K562 (cell line): ENCODE measurements around the gene AKAIN1. TPM values are rescaled to one million over a fixed set of nuclear protein-coding genes. Genes with fewer than 3 reads are reported as not detected.

Source experiments
- ATAC-seq: fragments of 200-7000 bp; cut with Tn5 transposase; 3 replicates; pipeline ENCODE4 v1.9.1; 2020; ENCODE audit warnings: moderate library complexity
- BruUV-seq: library from RNA; stranded (reverse); fragments of 400-500 nt; replicated peaks from 2 replicates; lab custom pipeline; 2021; lab: Mats Ljungman, UMichigan
- CTCF ChIA-PET: fragments of 300-600 bp; formaldehyde crosslinking; extraction: SDS; loops from one replicate; lab custom pipeline; 2021; ENCODE audit warnings: low intra/inter-chr PET ratio; lab: Yijun Ruan, JAX
- POLR2A ChIA-PET: fragments of 300-600, 350-650 bp; sonication (Branson Sonifier 250); formaldehyde crosslinking; extraction: SDS; loops from one replicate; lab custom pipeline; 2021; ENCODE audit warnings: antibody characterized with exemption, inconsistent platforms; lab: Yijun Ruan, JAX
- DNase-seq, 4 experiments: peaks; one replicate each; pipeline versions ENCODE4 v3.0.0 to v3.0.0-alpha.2; 2011 to 2018; ENCODE audit warnings: low spot score in 3 of 4, mixed read lengths in 3 of 4; ENCODE audit errors: extremely low read depth in 1 of 4
- FAIRE-seq: peaks from 2 replicates; lab custom pipeline; 2011; peaks lifted over from hg19 to GRCh38; lab: Jason Lieb, UNC
- H2AFZ ChIP-seq: 2 replicates; pipeline ENCODE4 v1.6.0; 2011; ENCODE audit warnings: low read depth, low read length, control low read depth, inconsistent platforms
- H3K27ac ChIP-seq: fragments of 200-600 bp; 3 replicates; pipeline ENCODE4 v1.8.0; 2011; ENCODE audit warnings: low read depth, mild to moderate bottlenecking, control low read depth, inconsistent platforms, low read length, moderate library complexity, mixed read lengths; ENCODE audit errors: extremely low read depth
- H3K27me3 ChIP-seq, 2 experiments: fragments of 300-600 bp in 1 of 2; 2 replicates in 1 of 2; 3 replicates in 1 of 2; pipeline versions ENCODE4 v1.6.0 to v1.8.0; 2011; ENCODE audit warnings: inconsistent platforms in 2 of 2, low read length in 2 of 2, mild to moderate bottlenecking in 1 of 2, mixed read lengths in 1 of 2, moderate library complexity in 1 of 2; ENCODE audit not compliant: control insufficient read depth in 2 of 2, insufficient read depth in 2 of 2
- H3K36me3 ChIP-seq: fragments of 300-600 bp; 3 replicates; pipeline ENCODE4 v1.8.0; 2011; ENCODE audit warnings: mild to moderate bottlenecking, low read length, inconsistent platforms; ENCODE audit not compliant: control insufficient read depth, insufficient read depth
- H3K4me1 ChIP-seq, 2 experiments: fragments of 200-600 bp in 1 of 2; replicated peaks in 1 of 2; 2 replicates in 1 of 2; 3 replicates in 1 of 2; pipeline versions ENCODE4 v1.5.1 to v1.8.0; 2011; ENCODE audit warnings: inconsistent platforms in 2 of 2, low read length in 2 of 2, mild to moderate bottlenecking in 1 of 2, mixed read lengths in 1 of 2, moderate library complexity in 1 of 2; ENCODE audit not compliant: control insufficient read depth in 2 of 2, insufficient read depth in 2 of 2
- H3K4me2 ChIP-seq: 2 replicates; pipeline ENCODE4 v1.6.1; 2011; ENCODE audit warnings: low read length, control low read depth, inconsistent platforms, mixed read lengths; ENCODE audit not compliant: insufficient read depth
- H3K4me3 ChIP-seq: fragments of 200-600 bp; sonication (generic), shearing (Covaris generic); 2 replicates; pipeline ENCODE4 v1.5.1; 2016; ENCODE audit warnings: control low read depth, inconsistent platforms
- H3K79me2 ChIP-seq: fragments of 200-600 bp; 3 replicates; pipeline ENCODE4 v1.8.0; 2011; ENCODE audit warnings: low read length, inconsistent platforms; ENCODE audit not compliant: control insufficient read depth, insufficient read depth
- H3K9ac ChIP-seq, 2 experiments: 2 replicates each; pipeline versions ENCODE4 v1.6.0 to v1.6.1; 2011; ENCODE audit warnings: low read depth in 2 of 2, low read length in 2 of 2, control low read depth in 1 of 2, inconsistent platforms in 1 of 2, mild to moderate bottlenecking in 1 of 2, mixed read lengths in 1 of 2; ENCODE audit not compliant: insufficient read depth in 1 of 2
- H3K9me1 ChIP-seq: one replicate; pipeline ENCODE4 v1.6.0; 2011; ENCODE audit warnings: inconsistent platforms, mild to moderate bottlenecking, low read length, moderate library complexity; ENCODE audit not compliant: control insufficient read depth, insufficient read depth
- H3K9me3 ChIP-seq: replicated peaks from 2 replicates; pipeline ENCODE4 v1.5.1; 2011; ENCODE audit warnings: low read depth, low read length, inconsistent platforms; ENCODE audit not compliant: control insufficient read depth, insufficient read depth
- H4K20me1 ChIP-seq: replicated peaks from 2 replicates; pipeline ENCODE4 v1.6.1; 2011; ENCODE audit warnings: low read length, inconsistent platforms, mixed read lengths; ENCODE audit not compliant: control insufficient read depth, insufficient read depth
- ATF7 ChIP-seq: fragments of 450-650 bp; IDR thresholded peaks from 2 replicates; pipeline ENCODE4 v1.7.1; 2014; ENCODE audit warnings: mild to moderate bottlenecking, moderate library complexity
- CBFB ChIP-seq: sonication (generic); formaldehyde crosslinking; IDR thresholded peaks from 2 replicates; pipeline ENCODE4 v1.4.0; 2020; ENCODE audit warnings: mild to moderate bottlenecking, missing genetic modification reagents
- MAZ ChIP-seq, 2 experiments: fragments of 450-650 bp in 1 of 2; sonication (generic) in 1 of 2; formaldehyde crosslinking; IDR thresholded peaks in 1 of 2; conservative IDR thresholded peaks in 1 of 2; 2 replicates each; pipeline versions ENCODE4 v1.4.0 to v1.5.0; 2020; ENCODE audit warnings: mild to moderate bottlenecking in 1 of 2, missing genetic modification reagents in 1 of 2
- MED1 ChIP-seq: sonication (generic); formaldehyde crosslinking; IDR thresholded peaks from 2 replicates; pipeline ENCODE4 v1.8.1; 2023; ENCODE audit warnings: missing genetic modification reagents, borderline replicate concordance
- PTTG1 ChIP-seq: fragments of 450-650 bp; IDR thresholded peaks from 2 replicates; pipeline ENCODE4 v1.6.1; 2016; ENCODE audit warnings: low read depth, mild to moderate bottlenecking, missing genetic modification characterization, missing compliant biosample characterization
- SAFB2 ChIP-seq: fragments of 200-400 bp; formaldehyde crosslinking; IDR thresholded peaks from 2 replicates; pipeline ENCODE4 v1.6.1; 2018; ENCODE audit warnings: borderline replicate concordance, low read length, low read depth, moderate library complexity; ENCODE audit not compliant: severe bottlenecking
- SIRT6 ChIP-seq: IDR thresholded peaks from one replicate; pipeline ENCODE4 v1.6.1; 2012; ENCODE audit warnings: low read depth, mild to moderate bottlenecking, control low read depth, inconsistent platforms, low read length, moderate library complexity
- SOX6 ChIP-seq: fragments of 450-650 bp; IDR thresholded peaks from 2 replicates; pipeline ENCODE4 v1.6.1; 2014; ENCODE audit warnings: mild to moderate bottlenecking
- TRIM24 ChIP-seq, 2 experiments: fragments of 450-650 bp; IDR thresholded peaks; 2 replicates each; pipeline ENCODE4 v1.6.1; 2016
- ZNF184 ChIP-seq: sonication (generic); formaldehyde crosslinking; IDR thresholded peaks from 2 replicates; pipeline ENCODE4 v1.5.0; 2020; ENCODE audit warnings: missing genetic modification reagents
- ZNF699 ChIP-seq: fragments of 250-450 bp; sonication (Bioruptor Pico); IDR thresholded peaks from 2 replicates; pipeline ENCODE4 v1.8.0; 2021; ENCODE audit warnings: mild to moderate bottlenecking, moderate library complexity; ENCODE audit not compliant: insufficient replicate concordance
- ZNF785 ChIP-seq: fragments of 250-450 bp; sonication (Bioruptor Pico); IDR thresholded peaks from 2 replicates; pipeline ENCODE4 v1.4.0; 2020; ENCODE audit warnings: mild to moderate bottlenecking
- WGBS: fragments of 100-300 bp; shearing (Covaris generic); methylation state at CpG from one replicate; pipeline ENCODE4 v1.1.6; 2016; ENCODE audit warnings: low coverage, mixed read lengths; ENCODE audit not compliant: insufficient coverage; ENCODE audit errors: missing lambda C conversion rate; 5-methylcytosine and 5-hydroxymethylcytosine counted together
- in situ Hi-C: fragments of 300-500 bp; cut with MboI; formaldehyde crosslinking; loops from 4 replicates; pipeline ENCODE4 v1.15.0; 2018; ENCODE audit warnings: inconsistent platforms, mixed read lengths
- intact Hi-C: fragments of 100-400 bp; cut with micrococcal nuclease; formaldehyde crosslinking; loops from 2 replicates; pipeline ENCODE4 v1.14.2; 2022
- polyA plus RNA-seq, 8 experiments: library from polyadenylated mRNA; depleted of rRNA in 4 of 8; stranded (reverse) in 5 of 8; unstranded in 3 of 8; fragments of >200 nt; fragmentation: Nextera tagmentation in 2 of 8; fragmentation: Illumina TruSeq in 1 of 8; extraction: Ambion mirVana in 2 of 8; extraction: Trizol in 1 of 8; gene quantifications; 2 replicates each; pipeline versions ENCODE4 v1.2.1 to v1.2.3, GENCODE V29; 2011 to 2014; ENCODE audit warnings: inconsistent platforms in 1 of 8, missing spikeins in 1 of 8
- total RNA-seq, 7 experiments: library from RNA; depleted of rRNA in 6 of 7; stranded (reverse); fragments of >200 nt in 6 of 7; fragmentation: Illumina TruSeq in 2 of 7; extraction: Trizol in 2 of 7; gene quantifications; 2 replicates each; pipeline versions ENCODE4 v1.2.1 to v1.2.3, GENCODE V29; 2011 to 2021; ENCODE audit warnings: low replicate concordance in 1 of 7
- TF ChIP-seq, protein P1 (sequence below): fragments of 200-600 bp; sonication (generic); IDR thresholded peaks from one replicate; pipeline ENCODE4 v1.6.1; 2012; ENCODE audit warnings: mild to moderate bottlenecking, low read depth, low read length, inconsistent platforms

The AKAIN1 gene
- total and polyA plus RNA-seq, 9 of the 15 experiments (the other 6 are each of a cell fraction or from before 2014, with no cell fraction given): not detected

DNA sequence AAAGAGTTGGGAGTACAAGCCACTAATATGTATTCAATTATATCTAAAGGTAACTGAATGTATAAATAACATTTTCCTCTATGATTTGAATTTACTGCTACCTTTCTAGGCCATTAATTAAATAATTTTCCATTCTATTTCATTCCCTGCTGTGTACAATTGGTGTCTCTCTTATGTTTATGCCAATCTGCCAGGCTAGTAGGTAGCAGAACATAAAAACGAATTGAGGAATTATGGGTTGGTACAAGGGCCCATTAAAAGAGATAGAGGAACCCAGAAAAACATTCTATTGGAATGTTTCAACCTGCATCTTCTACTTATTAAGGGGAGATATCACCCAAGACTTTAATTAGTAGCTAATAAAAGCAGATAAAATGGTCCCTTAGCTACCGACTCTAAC is 32.2 kb downstream of the AKAIN1 start:
- ATAC-seq (no peak), DNase-seq (no peak), FAIRE-seq (no peak)
- Histone ChIP-seq H3K4me1 (no peaks in the 10 kb centered on the region), H3K36me3 (no peaks in the 10 kb centered on the region), H3K9ac (no peak overlapping the region), H3K4me3 (no peak overlapping the region), H2AFZ (no peak overlapping the region), H3K27ac (no peak overlapping the region), H4K20me1 (no peaks in the 10 kb centered on the region), H3K79me2 (no peaks in the 10 kb centered on the region), H3K9me3 (no peaks in the 10 kb centered on the region), H3K4me2 (no peak overlapping the region), H3K9me1 (no peaks in the 10 kb centered on the region)
- no TSS peak for BruUV-seq
- ChIA-PET CTCF (no interaction called here), POLR2A (interaction anchor here (0.6 to 0.9 kb wide), 2 partner anchors 17 to 1695 kb away, joined by 3 read pairs; no protein-coding TSS in a partner anchor)
- WGBS: 0% methylated on average over 2 of the region's 2 CpGs
- in situ Hi-C loops: no loop called here
- no peak for TF ChIP-seq SOX6
- TF ChIP-seq, protein P1, sequence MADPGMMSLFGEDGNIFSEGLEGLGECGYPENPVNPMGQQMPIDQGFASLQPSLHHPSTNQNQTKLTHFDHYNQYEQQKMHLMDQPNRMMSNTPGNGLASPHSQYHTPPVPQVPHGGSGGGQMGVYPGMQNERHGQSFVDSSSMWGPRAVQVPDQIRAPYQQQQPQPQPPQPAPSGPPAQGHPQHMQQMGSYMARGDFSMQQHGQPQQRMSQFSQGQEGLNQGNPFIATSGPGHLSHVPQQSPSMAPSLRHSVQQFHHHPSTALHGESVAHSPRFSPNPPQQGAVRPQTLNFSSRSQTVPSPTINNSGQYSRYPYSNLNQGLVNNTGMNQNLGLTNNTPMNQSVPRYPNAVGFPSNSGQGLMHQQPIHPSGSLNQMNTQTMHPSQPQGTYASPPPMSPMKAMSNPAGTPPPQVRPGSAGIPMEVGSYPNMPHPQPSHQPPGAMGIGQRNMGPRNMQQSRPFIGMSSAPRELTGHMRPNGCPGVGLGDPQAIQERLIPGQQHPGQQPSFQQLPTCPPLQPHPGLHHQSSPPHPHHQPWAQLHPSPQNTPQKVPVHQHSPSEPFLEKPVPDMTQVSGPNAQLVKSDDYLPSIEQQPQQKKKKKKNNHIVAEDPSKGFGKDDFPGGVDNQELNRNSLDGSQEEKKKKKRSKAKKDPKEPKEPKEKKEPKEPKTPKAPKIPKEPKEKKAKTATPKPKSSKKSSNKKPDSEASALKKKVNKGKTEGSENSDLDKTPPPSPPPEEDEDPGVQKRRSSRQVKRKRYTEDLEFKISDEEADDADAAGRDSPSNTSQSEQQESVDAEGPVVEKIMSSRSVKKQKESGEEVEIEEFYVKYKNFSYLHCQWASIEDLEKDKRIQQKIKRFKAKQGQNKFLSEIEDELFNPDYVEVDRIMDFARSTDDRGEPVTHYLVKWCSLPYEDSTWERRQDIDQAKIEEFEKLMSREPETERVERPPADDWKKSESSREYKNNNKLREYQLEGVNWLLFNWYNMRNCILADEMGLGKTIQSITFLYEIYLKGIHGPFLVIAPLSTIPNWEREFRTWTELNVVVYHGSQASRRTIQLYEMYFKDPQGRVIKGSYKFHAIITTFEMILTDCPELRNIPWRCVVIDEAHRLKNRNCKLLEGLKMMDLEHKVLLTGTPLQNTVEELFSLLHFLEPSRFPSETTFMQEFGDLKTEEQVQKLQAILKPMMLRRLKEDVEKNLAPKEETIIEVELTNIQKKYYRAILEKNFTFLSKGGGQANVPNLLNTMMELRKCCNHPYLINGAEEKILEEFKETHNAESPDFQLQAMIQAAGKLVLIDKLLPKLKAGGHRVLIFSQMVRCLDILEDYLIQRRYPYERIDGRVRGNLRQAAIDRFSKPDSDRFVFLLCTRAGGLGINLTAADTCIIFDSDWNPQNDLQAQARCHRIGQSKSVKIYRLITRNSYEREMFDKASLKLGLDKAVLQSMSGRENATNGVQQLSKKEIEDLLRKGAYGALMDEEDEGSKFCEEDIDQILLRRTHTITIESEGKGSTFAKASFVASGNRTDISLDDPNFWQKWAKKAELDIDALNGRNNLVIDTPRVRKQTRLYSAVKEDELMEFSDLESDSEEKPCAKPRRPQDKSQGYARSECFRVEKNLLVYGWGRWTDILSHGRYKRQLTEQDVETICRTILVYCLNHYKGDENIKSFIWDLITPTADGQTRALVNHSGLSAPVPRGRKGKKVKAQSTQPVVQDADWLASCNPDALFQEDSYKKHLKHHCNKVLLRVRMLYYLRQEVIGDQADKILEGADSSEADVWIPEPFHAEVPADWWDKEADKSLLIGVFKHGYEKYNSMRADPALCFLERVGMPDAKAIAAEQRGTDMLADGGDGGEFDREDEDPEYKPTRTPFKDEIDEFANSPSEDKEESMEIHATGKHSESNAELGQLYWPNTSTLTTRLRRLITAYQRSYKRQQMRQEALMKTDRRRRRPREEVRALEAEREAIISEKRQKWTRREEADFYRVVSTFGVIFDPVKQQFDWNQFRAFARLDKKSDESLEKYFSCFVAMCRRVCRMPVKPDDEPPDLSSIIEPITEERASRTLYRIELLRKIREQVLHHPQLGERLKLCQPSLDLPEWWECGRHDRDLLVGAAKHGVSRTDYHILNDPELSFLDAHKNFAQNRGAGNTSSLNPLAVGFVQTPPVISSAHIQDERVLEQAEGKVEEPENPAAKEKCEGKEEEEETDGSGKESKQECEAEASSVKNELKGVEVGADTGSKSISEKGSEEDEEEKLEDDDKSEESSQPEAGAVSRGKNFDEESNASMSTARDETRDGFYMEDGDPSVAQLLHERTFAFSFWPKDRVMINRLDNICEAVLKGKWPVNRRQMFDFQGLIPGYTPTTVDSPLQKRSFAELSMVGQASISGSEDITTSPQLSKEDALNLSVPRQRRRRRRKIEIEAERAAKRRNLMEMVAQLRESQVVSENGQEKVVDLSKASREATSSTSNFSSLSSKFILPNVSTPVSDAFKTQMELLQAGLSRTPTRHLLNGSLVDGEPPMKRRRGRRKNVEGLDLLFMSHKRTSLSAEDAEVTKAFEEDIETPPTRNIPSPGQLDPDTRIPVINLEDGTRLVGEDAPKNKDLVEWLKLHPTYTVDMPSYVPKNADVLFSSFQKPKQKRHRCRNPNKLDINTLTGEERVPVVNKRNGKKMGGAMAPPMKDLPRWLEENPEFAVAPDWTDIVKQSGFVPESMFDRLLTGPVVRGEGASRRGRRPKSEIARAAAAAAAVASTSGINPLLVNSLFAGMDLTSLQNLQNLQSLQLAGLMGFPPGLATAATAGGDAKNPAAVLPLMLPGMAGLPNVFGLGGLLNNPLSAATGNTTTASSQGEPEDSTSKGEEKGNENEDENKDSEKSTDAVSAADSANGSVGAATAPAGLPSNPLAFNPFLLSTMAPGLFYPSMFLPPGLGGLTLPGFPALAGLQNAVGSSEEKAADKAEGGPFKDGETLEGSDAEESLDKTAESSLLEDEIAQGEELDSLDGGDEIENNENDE: no peak
- no peak for TF ChIP-seq ZNF184 (CRISPR knock-in tag)
- no peak for TF ChIP-seq TRIM24 (IDR thresholded peaks at IDR 0.05)
- TF ChIP-seq SAFB2: no peak
- TF ChIP-seq CBFB (CRISPR knock-in tag): no peak
- no peak for TF ChIP-seq MAZ (CRISPR knock-in tag; conservative IDR thresholded peaks at IDR 0.05 in 1 of 2, IDR thresholded peaks at IDR 0.05 in 1 of 2)
- TF ChIP-seq ATF7: no peak
- no peak for TF ChIP-seq MED1 (CRISPR knock-in tag)
- TF ChIP-seq SIRT6: no peak
- no peak for TF ChIP-seq ZNF699 (CRISPR knock-in tag)
- TF ChIP-seq ZNF785 (CRISPR knock-in tag): no peak
- no peak for TF ChIP-seq PTTG1 (tag)
- TF ChIP-seq, all 486 proteins: peak for 0
- intact Hi-C loops: no loop called here
- H3K27me3 ChIP-seq: no peaks in the 10 kb centered on the region
